SK-N-SH (cell line): Measurements from ENCODE around the gene CD274. TPM values are rescaled to one million over a fixed set of nuclear protein-coding genes. Genes with fewer than 3 reads are reported as not detected.
A peak's percentile ranks its signal among the peaks of the same experiment; 100 is the strongest.

Experiments
- CTCF ChIA-PET: fragments of 300-600, 350-600 bp; formaldehyde crosslinking; extraction: SDS; loops from one replicate; lab custom pipeline; 2021; lab: Yijun Ruan, JAX
- POLR2A ChIA-PET: fragments of 350-600 bp; sonication (Branson Sonifier 250); formaldehyde crosslinking; extraction: SDS; loops from one replicate; lab custom pipeline; 2020; ENCODE audit warnings: antibody characterized with exemption, inconsistent platforms; lab: Yijun Ruan, JAX
- DNase-seq: peaks from one replicate; pipeline ENCODE4 v3.0.0; 2012
- H2AFZ ChIP-seq: fragments of 200-600 bp; sonication (generic); 2 replicates; pipeline ENCODE4 v1.8.1; 2016; ENCODE audit warnings: antibody characterized with exemption, mild to moderate bottlenecking, low read depth
- H3F3A ChIP-seq: fragments of 200-600 bp; sonication (generic); replicated peaks from 2 replicates; pipeline ENCODE3; 2016; ENCODE audit warnings: antibody characterized with exemption, mild to moderate bottlenecking; ENCODE audit not compliant: insufficient read depth
- H3K27ac ChIP-seq, 2 experiments: fragments of 200-500 bp in 1 of 2; fragments of 200-600 bp in 1 of 2; sonication (Bioruptor generic) in 1 of 2; sonication (generic), shearing (Covaris generic) in 1 of 2; 2 replicates each; pipeline versions ENCODE4 v1.5.1 to v1.6.1; 2014 to 2016; ENCODE audit warnings: low read depth in 2 of 2, inconsistent platforms in 1 of 2, low read length in 1 of 2, mild to moderate bottlenecking in 1 of 2, mixed read lengths in 1 of 2
- H3K27me3 ChIP-seq: fragments of 200-600 bp; sonication (generic), shearing (Covaris generic); 2 replicates; pipeline ENCODE4 v1.6.1; 2016; ENCODE audit warnings: mixed run types; ENCODE audit not compliant: insufficient read depth
- H3K36me3 ChIP-seq, 2 experiments: fragments of 200-500 bp in 1 of 2; fragments of 200-600 bp in 1 of 2; sonication (Bioruptor generic) in 1 of 2; sonication (generic) in 1 of 2; replicated peaks in 1 of 2; 2 replicates each; pipeline versions ENCODE3 to v1.5.1; 2014 to 2016; ENCODE audit warnings: low read length in 1 of 2, mild to moderate bottlenecking in 1 of 2; ENCODE audit not compliant: insufficient read depth in 2 of 2, control insufficient read depth in 1 of 2
- H3K4me1 ChIP-seq, 2 experiments: fragments of 200-500 bp in 1 of 2; fragments of 200-600 bp in 1 of 2; sonication (Bioruptor generic) in 1 of 2; sonication (generic), shearing (Covaris generic) in 1 of 2; 2 replicates each; pipeline versions ENCODE4 v1.5.1 to v1.6.1; 2014 to 2016; ENCODE audit warnings: low read depth in 1 of 2, low read length in 1 of 2, mixed run types in 1 of 2; ENCODE audit not compliant: insufficient read depth in 2 of 2, control insufficient read depth in 1 of 2
- H3K4me2 ChIP-seq: fragments of 200-600 bp; sonication (generic), shearing (Covaris generic); 2 replicates; pipeline ENCODE4 v1.6.1; 2017; ENCODE audit warnings: mixed run types
- H3K4me3 ChIP-seq, 2 experiments: fragments of 200-500 bp in 1 of 2; fragments of 200-600 bp in 1 of 2; sonication (Bioruptor generic) in 1 of 2; sonication (generic), shearing (Covaris generic) in 1 of 2; 2 replicates each; pipeline versions ENCODE4 v1.5.1 to v1.8.1; 2014 to 2016; ENCODE audit warnings: low read depth in 2 of 2, inconsistent platforms in 1 of 2, low read length in 1 of 2, mild to moderate bottlenecking in 1 of 2, mixed read lengths in 1 of 2, moderate library complexity in 1 of 2
- H3K79me2 ChIP-seq: fragments of 200-600 bp; sonication (generic); 2 replicates; pipeline ENCODE4 v1.8.1; 2017; ENCODE audit warnings: mild to moderate bottlenecking; ENCODE audit not compliant: insufficient read depth
- H3K9ac ChIP-seq: fragments of 200-600 bp; sonication (generic); 2 replicates; pipeline ENCODE4 v1.6.1; 2017; ENCODE audit warnings: mixed run types
- H3K9me2 ChIP-seq: fragments of 200-600 bp; sonication (generic); 2 replicates; pipeline ENCODE4 v1.6.1; 2017; ENCODE audit warnings: mixed run types
- H3K9me3 ChIP-seq: fragments of 200-600 bp; sonication (generic); 2 replicates; pipeline ENCODE4 v1.6.1; 2017; ENCODE audit warnings: mixed run types, mild to moderate bottlenecking, moderate library complexity
- H4K20me1 ChIP-seq: fragments of 200-600 bp; sonication (generic); 2 replicates; pipeline ENCODE4 v1.6.1; 2017; ENCODE audit warnings: mild to moderate bottlenecking, mixed run types; ENCODE audit not compliant: insufficient read depth
- CTCF ChIP-seq: fragments of 200-600 bp; sonication (generic); IDR thresholded peaks from 2 replicates; pipeline ENCODE4 v1.6.1; 2017; ENCODE audit warnings: antibody characterized with exemption, mild to moderate bottlenecking, moderate library complexity
- EZH2phosphoT487 ChIP-seq: fragments of 200-600 bp; sonication (generic); IDR thresholded peaks from 2 replicates; pipeline ENCODE4 v1.6.1; 2017; ENCODE audit warnings: low read depth, mixed run types, mild to moderate bottlenecking, antibody characterized with exemption, moderate library complexity, borderline replicate concordance
- MEF2A ChIP-seq: IDR thresholded peaks from 2 replicates; pipeline ENCODE4 v1.4.0; 2012; ENCODE audit warnings: low read depth, borderline replicate concordance
- NFIC ChIP-seq: IDR thresholded peaks from 2 replicates; pipeline ENCODE4 v1.4.0; 2012; ENCODE audit warnings: borderline replicate concordance
- PBX3 ChIP-seq: IDR thresholded peaks from 2 replicates; pipeline ENCODE4; 2012
- RAD21 ChIP-seq: IDR thresholded peaks from 2 replicates; pipeline ENCODE4 v1.6.1; 2012; ENCODE audit warnings: mild to moderate bottlenecking, low read length
- RCOR1 ChIP-seq: fragments of 150-350 bp; IDR thresholded peaks from 2 replicates; pipeline ENCODE4 v1.6.1; 2017; ENCODE audit warnings: antibody characterized with exemption, low read length
- SMC3 ChIP-seq: IDR thresholded peaks from 2 replicates; pipeline ENCODE4 v1.6.1; 2012; ENCODE audit warnings: low read depth, low read length, improper control_type of control experiment
- TAF1 ChIP-seq: IDR thresholded peaks from 2 replicates; pipeline ENCODE4 v1.6.1; 2012; ENCODE audit warnings: low read depth, mild to moderate bottlenecking, low read length, moderate library complexity, borderline replicate concordance
- USF1 ChIP-seq: IDR thresholded peaks from 2 replicates; pipeline ENCODE4 v1.4.0; 2012; ENCODE audit warnings: low read depth, borderline replicate concordance
- WGBS: methylation state at CpG from one replicate; pipeline ENCODE4 v1.1.6; 2017; ENCODE audit warnings: low lambda C conversion rate; 5-methylcytosine and 5-hydroxymethylcytosine counted together
- polyA plus RNA-seq, 3 experiments: library from polyadenylated mRNA; depleted of rRNA; stranded (reverse); fragments of >200 nt; gene quantifications; 2 replicates each; pipeline ENCODE4 v1.2.3, GENCODE V29; 2012

CD274 gene
- polyA plus RNA-seq, 1 of the 3 experiments (the other 2 are of a cell fraction), result 25.8 TPM

GRCh38 chr9:5422276-5422675 lies 28.1 kb upstream of the CD274 start:
- CTCF ChIA-PET, result interaction anchor here (0.7 to 1.7 kb wide), 2 partner anchors 236 to 436 kb away, joined by 3 to 8 read pairs; no protein-coding TSS in a partner anchor
- no peaks in the 10 kb centered on the region for H3K36me3 ChIP-seq
- no peak overlapping the region for H3K4me3 ChIP-seq
- H3K4me2 ChIP-seq, result no peak overlapping the region
- H3K9me2 ChIP-seq, result no peaks in the 10 kb centered on the region
- H3K9me3 ChIP-seq, result no peaks in the 10 kb centered on the region
- TF ChIP-seq TAF1 (no peak), PBX3 (no peak)
- 92% methylated on average over 1 of the region's 1 CpG for WGBS
- no peaks in the 10 kb centered on the region; a peak in 1 of 4 replicates for H3K4me1 ChIP-seq
- no peaks in the 10 kb centered on the region for H4K20me1 ChIP-seq
- peaks cover 4% of the 10 kb centered on the region for H3F3A ChIP-seq
- no peak overlapping the region for H2AFZ ChIP-seq
- POLR2A ChIA-PET, result no interaction called here
- no peak overlapping the region for H3K27ac ChIP-seq
- no peak overlapping the region for H3K9ac ChIP-seq
- H3K79me2 ChIP-seq, result no peaks in the 10 kb centered on the region
- no peak for DNase-seq
- no peaks in the 10 kb centered on the region for H3K27me3 ChIP-seq

GRCh38 chr9:5425006-5425628 lies 25.2 kb upstream of the CD274 start:
- no peaks in the 10 kb centered on the region for H3K9me2 ChIP-seq
- 84% methylated on average over 2 of the region's 2 CpGs for WGBS
- no peaks in the 10 kb centered on the region for H3K79me2 ChIP-seq
- no peaks in the 10 kb centered on the region for H4K20me1 ChIP-seq
- H2AFZ ChIP-seq, result no peak overlapping the region
- H3K4me2 ChIP-seq, result no peak overlapping the region
- ChIA-PET CTCF (interaction anchor here (1.2 to 2.4 kb wide), 3 partner anchors 165 to 239 kb away, joined by 5 to 21 read pairs (median 6); no protein-coding TSS in a partner anchor), POLR2A (no interaction called here)
- DNase-seq, result peak; percentile 37
- no peak overlapping the region for H3K9ac ChIP-seq
- peaks cover 4% of the 10 kb centered on the region for H3F3A ChIP-seq
- TF ChIP-seq RCOR1 (0 out of 2 replicates have a peak, but pooled peaks have one; percentile 41), CTCF (peak; percentile 55), SMC3 (peak; percentile 35; the same call in 1 of the 2 replicates), USF1 (no peak), MEF2A (no peak), NFIC (no peak), RAD21 (peak; percentile 67), EZH2phosphoT487 (no peak)
- H3K4me1 ChIP-seq, result no peaks in the 10 kb centered on the region; a peak in 1 of 4 replicates
- no peaks in the 10 kb centered on the region for H3K27me3 ChIP-seq
- H3K36me3 ChIP-seq, result peaks cover 0 to 4% of the 10 kb centered on the region in 2 experiments
- H3K4me3 ChIP-seq, result no peak overlapping the region
- H3K27ac ChIP-seq, result no peak overlapping the region
- no peaks in the 10 kb centered on the region for H3K9me3 ChIP-seq
